ENCODE data around the gene SRCAP.
A peak's percentile ranks its signal among the peaks of the same experiment; 100 is the strongest.

The SRCAP gene

GRCh38 chr16:30698816-30699614 is at the start of gene SRCAP:
Gene SRCAP, plus strand, starts transcription at chr16:30699171. Its CDS starts 1,654 bp downstream, at chr16:30700825.
- DNase-seq (ENCODE audit: low read depth in 2 of 2): peak; percentile 82 to 88

GRCh38 chr16:30649725-30650368 is 49.1 kb upstream of the SRCAP start:
- no peak for DNase-seq (ENCODE audit: low read depth in 2 of 2)

GRCh38 chr16:30650369-30651123 is 48.4 kb upstream of the SRCAP start, which contains the start of gene PRR14:
Gene PRR14, plus strand, starts transcription at chr16:30650960. Its CDS starts 686 bp downstream, at chr16:30651646.
- peak; percentile 98 to 100 for DNase-seq (ENCODE audit: low read depth in 2 of 2)

- DNase-seq (ENCODE audit: low read depth in 2 of 2): peak; percentile 74 to 76
Observed at GRCh38 chr16:30651124-30652004, 47.6 kb upstream of the SRCAP start.

GRCh38 chr16:30652005-30652296 is 47.0 kb upstream of the SRCAP start:
- no peak for DNase-seq (ENCODE audit: low read depth in 2 of 2)

GRCh38 chr16:30652718-30653117 is 46.3 kb upstream of the SRCAP start:
- no peak for DNase-seq (ENCODE audit: low read depth in 2 of 2)

- DNase-seq (ENCODE audit: low read depth in 2 of 2): no peak
Observed at GRCh38 chr16:30654856-30655255, 44.1 kb upstream of the SRCAP start.

- DNase-seq (ENCODE audit: low read depth in 2 of 2): no peak
Observed at GRCh38 chr16:30655815-30656347, 43.1 kb upstream of the SRCAP start.

- DNase-seq (ENCODE audit: low read depth in 2 of 2): no peak
Observed at GRCh38 chr16:30656388-30656787, 42.6 kb upstream of the SRCAP start.

- DNase-seq (ENCODE audit: low read depth in 2 of 2): no peak
Observed at GRCh38 chr16:30656974-30657865, 41.8 kb upstream of the SRCAP start.

- DNase-seq (ENCODE audit: low read depth in 2 of 2): peak; percentile 100
Observed at GRCh38 chr16:30657866-30658730, 40.9 kb upstream of the SRCAP start, which contains the start of gene FBRS. Gene FBRS, plus strand, starts transcription at chr16:30658431. Its CDS starts 1,088 bp downstream, at chr16:30659519.

- DNase-seq (ENCODE audit: low read depth in 2 of 2): no peak
Observed at GRCh38 chr16:30658731-30659506, 40.1 kb upstream of the SRCAP start.

- DNase-seq (ENCODE audit: low read depth in 2 of 2): peak in 1 of 2 donors; percentile 13
Observed at GRCh38 chr16:30659507-30660423, 39.2 kb upstream of the SRCAP start.

- peak; percentile 73 to 81 for DNase-seq (ENCODE audit: low read depth in 2 of 2)
Observed at GRCh38 chr16:30660424-30661261, 38.3 kb upstream of the SRCAP start.

- no peak for DNase-seq (ENCODE audit: low read depth in 2 of 2)
Observed at GRCh38 chr16:30662449-30662848, 36.5 kb upstream of the SRCAP start.

GRCh38 chr16:30663038-30663437 is 35.9 kb upstream of the SRCAP start:
- DNase-seq (ENCODE audit: low read depth in 2 of 2): no peak
